H9 (cell line): ENCODE data around the gene RAP1GAP2. TPM values are rescaled to one million over a fixed set of nuclear protein-coding genes. Genes with fewer than 3 reads are reported as not detected.

ENCODE experiments used
- DNase-seq: peaks from one replicate; pipeline ENCODE4 v3.0.0-alpha.2; 2017
- H2AFZ ChIP-seq: one replicate; pipeline ENCODE4 v1.6.1; 2013; ENCODE audit warnings: mild to moderate bottlenecking, low read length, control low read depth, moderate library complexity
- H2AK5ac ChIP-seq: 2 replicates; pipeline ENCODE4 v1.6.1; 2013; ENCODE audit warnings: low read length, control low read depth, mixed read lengths; ENCODE audit not compliant: insufficient read length
- H2BK120ac ChIP-seq: one replicate; pipeline ENCODE4 v1.6.1; 2013; ENCODE audit warnings: low read depth, mild to moderate bottlenecking, low read length, control low read depth, inconsistent platforms; ENCODE audit not compliant: poor library complexity, severe bottlenecking
- H2BK12ac ChIP-seq: 2 replicates; pipeline ENCODE4 v1.6.1; 2013; ENCODE audit warnings: low read length, control low read depth, mixed read lengths, low read depth; ENCODE audit not compliant: insufficient read length
- H2BK15ac ChIP-seq: 2 replicates; pipeline ENCODE4 v1.6.1; 2013; ENCODE audit warnings: low read depth, low read length, control low read depth
- H2BK20ac ChIP-seq: one replicate; pipeline ENCODE4 v1.6.1; 2013; ENCODE audit warnings: low read depth, mild to moderate bottlenecking, low read length, control low read depth, inconsistent platforms; ENCODE audit not compliant: poor library complexity, severe bottlenecking
- H2BK5ac ChIP-seq: 2 replicates; pipeline ENCODE4 v1.6.1; 2013; ENCODE audit warnings: low read length, control low read depth, mixed read lengths; ENCODE audit not compliant: insufficient read length
- H3K14ac ChIP-seq: 2 replicates; pipeline ENCODE4 v1.6.1; 2013; ENCODE audit warnings: low read length, control low read depth; ENCODE audit not compliant: insufficient read depth
- H3K18ac ChIP-seq: 2 replicates; pipeline ENCODE4 v1.6.1; 2013; ENCODE audit warnings: low read depth, mild to moderate bottlenecking, mixed read lengths, low read length, control low read depth; ENCODE audit not compliant: insufficient read length
- H3K23ac ChIP-seq: 2 replicates; pipeline ENCODE4 v1.6.1; 2013; ENCODE audit warnings: low read length, control low read depth, mixed read lengths, low read depth; ENCODE audit not compliant: insufficient read length
- H3K23me2 ChIP-seq: 2 replicates; pipeline ENCODE4 v1.6.1; 2013; ENCODE audit warnings: low read depth, mild to moderate bottlenecking, mixed read lengths, low read length, control low read depth; ENCODE audit not compliant: insufficient read length, poor library complexity, severe bottlenecking
- H3K27ac ChIP-seq: 2 replicates; pipeline ENCODE4 v1.5.1; 2013; ENCODE audit warnings: low read length, control low read depth, mixed read lengths, low read depth; ENCODE audit not compliant: insufficient read length
- H3K27me3 ChIP-seq: 2 replicates; pipeline ENCODE4 v1.6.1; 2013; ENCODE audit warnings: low read length, control low read depth, inconsistent platforms; ENCODE audit not compliant: insufficient read depth
- H3K4ac ChIP-seq: 2 replicates; pipeline ENCODE4 v1.6.1; 2013; ENCODE audit warnings: low read depth, mild to moderate bottlenecking, control low read depth, inconsistent platforms, low read length, moderate library complexity
- H3K4me1 ChIP-seq: 2 replicates; pipeline ENCODE4 v1.6.1; 2013; ENCODE audit warnings: low read length, control low read depth, inconsistent platforms; ENCODE audit not compliant: insufficient read depth
- H3K4me2 ChIP-seq: 2 replicates; pipeline ENCODE4 v1.6.1; 2013; ENCODE audit warnings: low read length, control low read depth, mixed read lengths; ENCODE audit not compliant: insufficient read length, insufficient read depth
- H3K56ac ChIP-seq: 2 replicates; pipeline ENCODE4 v1.6.1; 2013; ENCODE audit warnings: low read depth, mild to moderate bottlenecking, mixed read lengths, low read length, control low read depth; ENCODE audit not compliant: insufficient read length
- H3K79me1 ChIP-seq: 2 replicates; pipeline ENCODE4 v1.6.1; 2013; ENCODE audit warnings: low read depth, mild to moderate bottlenecking, moderate library complexity, low read length, control low read depth, inconsistent platforms; ENCODE audit not compliant: insufficient read depth, poor library complexity, severe bottlenecking
- H3K79me2 ChIP-seq: 2 replicates; pipeline ENCODE4 v1.6.1; 2013; ENCODE audit warnings: low read length, control low read depth, inconsistent platforms; ENCODE audit not compliant: insufficient read depth
- H3K9ac ChIP-seq: 2 replicates; pipeline ENCODE4 v1.6.1; 2013; ENCODE audit warnings: low read length, control low read depth, mixed read lengths; ENCODE audit not compliant: insufficient read length; ENCODE audit errors: extremely low read depth
- H3K9me3 ChIP-seq: one replicate; pipeline ENCODE4 v1.6.1; 2013; ENCODE audit warnings: low read depth, low read length, inconsistent platforms; ENCODE audit not compliant: control insufficient read depth
- H3T11ph ChIP-seq: one replicate; pipeline ENCODE4 v1.6.1; 2013; ENCODE audit warnings: mild to moderate bottlenecking, low read length, control low read depth, inconsistent platforms
- H4K20me1 ChIP-seq: one replicate; pipeline ENCODE4 v1.6.1; 2013; ENCODE audit not compliant: control insufficient read depth, insufficient read length, insufficient read depth
- H4K5ac ChIP-seq: 2 replicates; pipeline ENCODE4 v1.6.1; 2013; ENCODE audit warnings: low read depth, mild to moderate bottlenecking, mixed read lengths, low read length, control low read depth; ENCODE audit not compliant: insufficient read length
- H4K8ac ChIP-seq: replicated peaks from 2 replicates; pipeline ENCODE4 v1.6.1; 2013; ENCODE audit warnings: low read length, control low read depth, mixed read lengths, low read depth; ENCODE audit not compliant: insufficient read length
- H4K91ac ChIP-seq: 2 replicates; pipeline ENCODE4 v1.6.1; 2013; ENCODE audit warnings: low read depth, mild to moderate bottlenecking, moderate library complexity, mixed read lengths, low read length, control low read depth; ENCODE audit not compliant: insufficient read length
- H3K27ac Mint-ChIP-seq, 3 experiments: 2 replicates in 2 of 3; 3 replicates in 1 of 3; pipeline ENCODE4 v1.8.0; 2020 to 2021; ENCODE audit warnings: mixed read lengths in 3 of 3, mild to moderate bottlenecking in 1 of 3, moderate library complexity in 1 of 3
- H3K27me3 Mint-ChIP-seq: 2 replicates; pipeline ENCODE4 v1.8.0; 2021; ENCODE audit warnings: low read depth, mild to moderate bottlenecking, moderate library complexity, mixed read lengths
- H3K36me3 Mint-ChIP-seq, 3 experiments: 2 replicates in 2 of 3; 3 replicates in 1 of 3; pipeline ENCODE4 v1.8.0; 2020 to 2021; ENCODE audit warnings: low read depth in 3 of 3, mixed read lengths in 3 of 3; ENCODE audit not compliant: insufficient read depth in 1 of 3
- H3K4me1 Mint-ChIP-seq, 2 experiments: 2 replicates each; pipeline ENCODE4 v1.8.0; 2020; ENCODE audit warnings: mixed read lengths in 2 of 2
- H3K4me3 Mint-ChIP-seq, 2 experiments: 2 replicates in 1 of 2; 3 replicates in 1 of 2; pipeline ENCODE4 v1.8.0; 2020 to 2021; ENCODE audit warnings: mild to moderate bottlenecking in 2 of 2, mixed read lengths in 2 of 2, moderate library complexity in 1 of 2
- H3K9me3 Mint-ChIP-seq, 2 experiments: 2 replicates in 1 of 2; 3 replicates in 1 of 2; pipeline ENCODE4 v1.8.0; 2020; ENCODE audit warnings: mild to moderate bottlenecking in 2 of 2, mixed read lengths in 2 of 2, moderate library complexity in 1 of 2
- WGBS: extraction: QIAGEN DNeasy Blood & Tissue Kit; methylation state at CpG from one replicate; pipeline ENCODE4 v1.1.7; 2013; ENCODE audit warnings: missing lambda C conversion rate, low lambda C conversion rate, mixed read lengths; ENCODE audit not compliant: insufficient read length; ENCODE audit errors: extremely low coverage; 5-methylcytosine and 5-hydroxymethylcytosine counted together
- total RNA-seq: library from RNA; stranded (reverse); gene quantifications from 2 replicates; pipeline ENCODE4 v1.2.1, GENCODE V29; 2021
- TF ChIP-seq, protein P1 (sequence below): fragments of 200-600 bp; sonication (generic); conservative IDR thresholded peaks from 3 replicates; pipeline ENCODE4 v1.8.0; 2021; ENCODE audit warnings: antibody characterized with exemption, mild to moderate bottlenecking

The RAP1GAP2 gene
- total RNA-seq, 1 experiment from 2014 or later, result 33.8 TPM

GRCh38 chr17:2978991-2979390, 182.8 kb downstream of the RAP1GAP2 start:
- WGBS, result no CpG with 5 or more reads among the region's 2 CpGs
- Histone ChIP-seq H2BK120ac (no peak overlapping the region), H3K9ac (no peak overlapping the region), H3K23ac (no peak overlapping the region), H2BK12ac (no peak overlapping the region), H3K14ac (no peak overlapping the region), H3K79me1 (no peaks in the 10 kb centered on the region), H3K4me1 (no peaks in the 10 kb centered on the region), H4K91ac (no peak overlapping the region), H4K8ac (no peak overlapping the region), H3K4me2 (no peak overlapping the region), H3K4ac (no peak overlapping the region), H3T11ph (no peak overlapping the region), H2AK5ac (no peak overlapping the region), H2BK20ac (no peak overlapping the region), H3K79me2 (no peaks in the 10 kb centered on the region), H3K27me3 (no peaks in the 10 kb centered on the region), H2AFZ (no peak overlapping the region), H3K27ac (no peak overlapping the region), H4K5ac (no peak overlapping the region), H2BK5ac (no peak overlapping the region), H4K20me1 (no peaks in the 10 kb centered on the region), H3K18ac (no peak overlapping the region), H3K23me2 (no peaks in the 10 kb centered on the region), H3K56ac (no peak overlapping the region), H3K9me3 (no peaks in the 10 kb centered on the region), H2BK15ac (no peak overlapping the region)
- no peaks in the 10 kb centered on the region for H3K27me3 Mint-ChIP-seq
- H3K4me3 Mint-ChIP-seq, result no peak overlapping the region
- TF ChIP-seq, protein P1, sequence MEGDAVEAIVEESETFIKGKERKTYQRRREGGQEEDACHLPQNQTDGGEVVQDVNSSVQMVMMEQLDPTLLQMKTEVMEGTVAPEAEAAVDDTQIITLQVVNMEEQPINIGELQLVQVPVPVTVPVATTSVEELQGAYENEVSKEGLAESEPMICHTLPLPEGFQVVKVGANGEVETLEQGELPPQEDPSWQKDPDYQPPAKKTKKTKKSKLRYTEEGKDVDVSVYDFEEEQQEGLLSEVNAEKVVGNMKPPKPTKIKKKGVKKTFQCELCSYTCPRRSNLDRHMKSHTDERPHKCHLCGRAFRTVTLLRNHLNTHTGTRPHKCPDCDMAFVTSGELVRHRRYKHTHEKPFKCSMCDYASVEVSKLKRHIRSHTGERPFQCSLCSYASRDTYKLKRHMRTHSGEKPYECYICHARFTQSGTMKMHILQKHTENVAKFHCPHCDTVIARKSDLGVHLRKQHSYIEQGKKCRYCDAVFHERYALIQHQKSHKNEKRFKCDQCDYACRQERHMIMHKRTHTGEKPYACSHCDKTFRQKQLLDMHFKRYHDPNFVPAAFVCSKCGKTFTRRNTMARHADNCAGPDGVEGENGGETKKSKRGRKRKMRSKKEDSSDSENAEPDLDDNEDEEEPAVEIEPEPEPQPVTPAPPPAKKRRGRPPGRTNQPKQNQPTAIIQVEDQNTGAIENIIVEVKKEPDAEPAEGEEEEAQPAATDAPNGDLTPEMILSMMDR, result no peak
- H3K4me1 Mint-ChIP-seq, result no peaks in the 10 kb centered on the region
- no peak for DNase-seq
- no peaks in the 10 kb centered on the region for H3K9me3 Mint-ChIP-seq
- peaks cover 8 to 40% (median 26%) of the 10 kb centered on the region in 3 experiments; a peak in 6 of 7 replicates for H3K36me3 Mint-ChIP-seq
- no peak overlapping the region for H3K27ac Mint-ChIP-seq
